ENCODE results near the gene HECW1.

The HECW1 gene

DNA sequence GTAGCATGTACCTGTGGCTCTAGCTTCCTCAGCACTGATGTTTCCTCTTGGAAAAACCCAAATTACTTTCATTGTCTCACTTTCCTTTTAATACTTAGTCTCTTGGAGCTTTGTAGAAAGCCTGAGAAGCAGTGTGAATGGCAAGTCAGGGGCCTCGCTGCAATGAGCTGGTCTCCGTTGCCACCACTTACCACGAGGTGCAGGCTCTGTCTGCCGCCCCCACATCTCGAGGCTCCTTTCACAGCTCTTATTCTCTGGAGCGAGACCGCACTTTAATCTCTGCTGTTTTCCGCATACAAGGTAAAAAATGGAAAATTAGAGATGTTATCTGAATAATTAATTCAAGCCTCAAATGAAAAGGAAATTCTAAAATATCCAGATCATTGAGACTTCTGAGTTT, 186.2 kb downstream of the HECW1 start:
- TF ChIP-seq ZNF423 (tag by site-specific recombination; IDR thresholded peaks at IDR 0.05): no peak
- TF ChIP-seq ZFHX2 (tag by site-specific recombination; conservative IDR thresholded peaks at IDR 0.05): no peak
- TF ChIP-seq, protein P1, sequence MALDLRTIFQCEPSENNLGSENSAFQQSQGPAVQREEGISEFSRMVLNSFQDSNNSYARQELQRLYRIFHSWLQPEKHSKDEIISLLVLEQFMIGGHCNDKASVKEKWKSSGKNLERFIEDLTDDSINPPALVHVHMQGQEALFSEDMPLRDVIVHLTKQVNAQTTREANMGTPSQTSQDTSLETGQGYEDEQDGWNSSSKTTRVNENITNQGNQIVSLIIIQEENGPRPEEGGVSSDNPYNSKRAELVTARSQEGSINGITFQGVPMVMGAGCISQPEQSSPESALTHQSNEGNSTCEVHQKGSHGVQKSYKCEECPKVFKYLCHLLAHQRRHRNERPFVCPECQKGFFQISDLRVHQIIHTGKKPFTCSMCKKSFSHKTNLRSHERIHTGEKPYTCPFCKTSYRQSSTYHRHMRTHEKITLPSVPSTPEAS (tag by site-specific recombination; IDR thresholded peaks at IDR 0.05): no peak
- TF ChIP-seq ZNF670 (tag by site-specific recombination; IDR thresholded peaks at IDR 0.05; ENCODE audit: low read depth): no peak
- TF ChIP-seq ZNF571 (tag by site-specific recombination; IDR thresholded peaks at IDR 0.05): no peak
- TF ChIP-seq, protein P2, sequence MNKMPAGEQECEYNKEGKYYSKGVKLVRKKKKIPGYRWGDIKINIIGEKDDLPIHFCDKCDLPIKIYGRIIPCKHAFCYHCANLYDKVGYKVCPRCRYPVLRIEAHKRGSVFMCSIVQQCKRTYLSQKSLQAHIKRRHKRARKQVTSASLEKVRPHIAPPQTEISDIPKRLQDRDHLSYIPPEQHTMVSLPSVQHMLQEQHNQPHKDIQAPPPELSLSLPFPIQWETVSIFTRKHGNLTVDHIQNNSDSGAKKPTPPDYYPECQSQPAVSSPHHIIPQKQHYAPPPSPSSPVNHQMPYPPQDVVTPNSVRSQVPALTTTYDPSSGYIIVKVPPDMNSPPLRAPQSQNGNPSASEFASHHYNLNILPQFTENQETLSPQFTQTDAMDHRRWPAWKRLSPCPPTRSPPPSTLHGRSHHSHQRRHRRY (tag by site-specific recombination; IDR thresholded peaks at IDR 0.05): no peak
- TF ChIP-seq ZNF335 (tag by site-specific recombination; conservative IDR thresholded peaks at IDR 0.05): no peak
- TF ChIP-seq, protein P3, sequence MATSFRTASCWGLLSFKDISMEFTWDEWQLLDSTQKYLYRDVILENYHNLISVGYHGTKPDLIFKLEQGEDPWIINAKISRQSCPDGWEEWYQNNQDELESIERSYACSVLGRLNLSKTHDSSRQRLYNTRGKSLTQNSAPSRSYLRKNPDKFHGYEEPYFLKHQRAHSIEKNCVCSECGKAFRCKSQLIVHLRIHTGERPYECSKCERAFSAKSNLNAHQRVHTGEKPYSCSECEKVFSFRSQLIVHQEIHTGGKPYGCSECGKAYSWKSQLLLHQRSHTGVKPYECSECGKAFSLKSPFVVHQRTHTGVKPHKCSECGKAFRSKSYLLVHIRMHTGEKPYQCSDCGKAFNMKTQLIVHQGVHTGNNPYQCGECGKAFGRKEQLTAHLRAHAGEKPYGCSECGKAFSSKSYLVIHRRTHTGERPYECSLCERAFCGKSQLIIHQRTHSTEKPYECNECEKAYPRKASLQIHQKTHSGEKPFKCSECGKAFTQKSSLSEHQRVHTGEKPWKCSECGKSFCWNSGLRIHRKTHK (tag by site-specific recombination; IDR thresholded peaks at IDR 0.05): no peak
- TF ChIP-seq ZNF112 (tag by site-specific recombination; IDR thresholded peaks at IDR 0.05): no peak
- TF ChIP-seq, protein P4, sequence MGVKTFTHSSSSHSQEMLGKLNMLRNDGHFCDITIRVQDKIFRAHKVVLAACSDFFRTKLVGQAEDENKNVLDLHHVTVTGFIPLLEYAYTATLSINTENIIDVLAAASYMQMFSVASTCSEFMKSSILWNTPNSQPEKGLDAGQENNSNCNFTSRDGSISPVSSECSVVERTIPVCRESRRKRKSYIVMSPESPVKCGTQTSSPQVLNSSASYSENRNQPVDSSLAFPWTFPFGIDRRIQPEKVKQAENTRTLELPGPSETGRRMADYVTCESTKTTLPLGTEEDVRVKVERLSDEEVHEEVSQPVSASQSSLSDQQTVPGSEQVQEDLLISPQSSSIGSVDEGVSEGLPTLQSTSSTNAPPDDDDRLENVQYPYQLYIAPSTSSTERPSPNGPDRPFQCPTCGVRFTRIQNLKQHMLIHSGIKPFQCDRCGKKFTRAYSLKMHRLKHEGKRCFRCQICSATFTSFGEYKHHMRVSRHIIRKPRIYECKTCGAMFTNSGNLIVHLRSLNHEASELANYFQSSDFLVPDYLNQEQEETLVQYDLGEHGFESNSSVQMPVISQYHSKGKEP (tag by site-specific recombination; IDR thresholded peaks at IDR 0.05): no peak
- TF ChIP-seq, protein P5, sequence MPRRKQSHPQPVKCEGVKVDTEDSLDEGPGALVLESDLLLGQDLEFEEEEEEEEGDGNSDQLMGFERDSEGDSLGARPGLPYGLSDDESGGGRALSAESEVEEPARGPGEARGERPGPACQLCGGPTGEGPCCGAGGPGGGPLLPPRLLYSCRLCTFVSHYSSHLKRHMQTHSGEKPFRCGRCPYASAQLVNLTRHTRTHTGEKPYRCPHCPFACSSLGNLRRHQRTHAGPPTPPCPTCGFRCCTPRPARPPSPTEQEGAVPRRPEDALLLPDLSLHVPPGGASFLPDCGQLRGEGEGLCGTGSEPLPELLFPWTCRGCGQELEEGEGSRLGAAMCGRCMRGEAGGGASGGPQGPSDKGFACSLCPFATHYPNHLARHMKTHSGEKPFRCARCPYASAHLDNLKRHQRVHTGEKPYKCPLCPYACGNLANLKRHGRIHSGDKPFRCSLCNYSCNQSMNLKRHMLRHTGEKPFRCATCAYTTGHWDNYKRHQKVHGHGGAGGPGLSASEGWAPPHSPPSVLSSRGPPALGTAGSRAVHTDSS (tag by site-specific recombination; IDR thresholded peaks at IDR 0.05): no peak
- TF ChIP-seq ZNF701 (tag by site-specific recombination; IDR thresholded peaks at IDR 0.05): no peak
- no peak for TF ChIP-seq ZNF510 (tag by site-specific recombination; IDR thresholded peaks at IDR 0.05; ENCODE audit: insufficient replicate concordance)
- TF ChIP-seq, protein P6, sequence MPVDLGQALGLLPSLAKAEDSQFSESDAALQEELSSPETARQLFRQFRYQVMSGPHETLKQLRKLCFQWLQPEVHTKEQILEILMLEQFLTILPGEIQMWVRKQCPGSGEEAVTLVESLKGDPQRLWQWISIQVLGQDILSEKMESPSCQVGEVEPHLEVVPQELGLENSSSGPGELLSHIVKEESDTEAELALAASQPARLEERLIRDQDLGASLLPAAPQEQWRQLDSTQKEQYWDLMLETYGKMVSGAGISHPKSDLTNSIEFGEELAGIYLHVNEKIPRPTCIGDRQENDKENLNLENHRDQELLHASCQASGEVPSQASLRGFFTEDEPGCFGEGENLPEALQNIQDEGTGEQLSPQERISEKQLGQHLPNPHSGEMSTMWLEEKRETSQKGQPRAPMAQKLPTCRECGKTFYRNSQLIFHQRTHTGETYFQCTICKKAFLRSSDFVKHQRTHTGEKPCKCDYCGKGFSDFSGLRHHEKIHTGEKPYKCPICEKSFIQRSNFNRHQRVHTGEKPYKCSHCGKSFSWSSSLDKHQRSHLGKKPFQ (tag by site-specific recombination; IDR thresholded peaks at IDR 0.05): no peak
- TF ChIP-seq ZNF184 (tag by site-specific recombination; IDR thresholded peaks at IDR 0.05): no peak
- TF ChIP-seq SCRT2 (tag by site-specific recombination; IDR thresholded peaks at IDR 0.05): no peak
- TF ChIP-seq ZNF248 (tag by site-specific recombination; IDR thresholded peaks at IDR 0.05): no peak
- TF ChIP-seq ZNF302 (tag by site-specific recombination; IDR thresholded peaks at IDR 0.05; ENCODE audit: low read depth): no peak
- Histone ChIP-seq H3K9me3 (ENCODE audit: control insufficient read depth, insufficient read depth, low read depth, low read length) (no peaks in the 10 kb centered on the region), H3K27ac (ENCODE audit: extremely low read depth, low read depth, low read length) (no peak overlapping the region), H3K36me3 (ENCODE audit: control insufficient read depth in 2 of 2, insufficient read depth in 1 of 2, low read length in 2 of 2) (no peaks in the 10 kb centered on the region), H3K4me3 (ENCODE audit: low read depth, low read length) (no peak overlapping the region), H3K4me1 (ENCODE audit: control insufficient read depth, insufficient read depth, low read length) (no peaks in the 10 kb centered on the region)
- POLR2A ChIA-PET: no interaction called here
- CTCF ChIA-PET: interaction anchor here (1.0 kb wide), 1 partner anchor 540 kb away, joined by 4 read pairs; no protein-coding TSS in a partner anchor
